Right renal pelvis (tissue), 4 donors: ENCODE data around the gene FBXW8. TPM values are rescaled to one million over a fixed set of nuclear protein-coding genes. Genes with fewer than 3 reads are reported as not detected.

Source experiments
- DNase-seq, 4 donors: peaks; one replicate each; pipeline ENCODE4 v3.0.0-alpha.2; 2013; ENCODE audit warnings: low read depth in 4 of 4, low spot score in 3 of 4, missing footprints in 1 of 4
- polyA plus RNA-seq, 4 donors: library from polyadenylated mRNA; unstranded; fragments of 120-200 nt; gene quantifications; one replicate each; pipeline ENCODE4 v1.2.1, GENCODE V29; 2013; ENCODE audit not compliant: insufficient read length in 4 of 4

The FBXW8 gene
- polyA plus RNA-seq, 4 donors, result 22.1 to 25.6 (median 23.7) TPM

GRCh38 chr12:117019866-117020265, 109.1 kb downstream of the FBXW8 start:
- DNase-seq, result no peak

DNA sequence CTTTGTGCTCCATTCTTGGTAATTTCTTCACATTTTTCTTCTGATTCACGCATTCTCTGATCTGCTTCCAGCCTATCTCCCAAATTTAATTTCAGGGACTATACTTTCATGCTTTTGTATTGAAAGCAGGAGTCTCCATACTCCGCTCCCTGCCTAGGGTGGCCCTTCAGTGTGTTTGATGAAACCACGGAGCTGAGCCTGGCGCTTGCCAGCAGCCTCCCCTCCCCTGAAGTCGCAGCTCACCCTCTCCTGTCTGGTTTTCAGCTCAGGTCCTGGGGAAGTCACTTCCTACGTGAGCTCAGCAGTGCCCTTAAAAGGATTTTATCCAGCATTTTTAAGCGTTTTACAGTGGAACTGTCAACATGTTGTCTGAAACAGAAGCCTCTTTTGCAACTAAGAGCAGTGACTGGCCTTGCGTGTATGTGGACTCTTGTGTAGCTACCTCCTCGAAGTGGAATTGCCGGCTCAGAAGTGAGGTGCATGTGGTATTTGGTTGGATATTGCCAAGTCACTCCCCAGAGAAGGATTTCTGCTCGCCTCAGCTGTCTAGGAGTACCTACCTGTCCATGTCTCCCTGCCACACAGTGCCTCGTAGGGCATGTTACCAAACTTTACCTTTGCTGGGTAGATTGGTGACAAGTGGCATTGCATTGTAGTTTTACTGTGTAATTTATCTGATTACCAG, 109.9 kb downstream of the FBXW8 start:
- DNase-seq, result no peak

- no peak for DNase-seq
These were observed 111.7 kb downstream of the FBXW8 start for GRCh38 chr12:117022465-117022864.

DNA sequence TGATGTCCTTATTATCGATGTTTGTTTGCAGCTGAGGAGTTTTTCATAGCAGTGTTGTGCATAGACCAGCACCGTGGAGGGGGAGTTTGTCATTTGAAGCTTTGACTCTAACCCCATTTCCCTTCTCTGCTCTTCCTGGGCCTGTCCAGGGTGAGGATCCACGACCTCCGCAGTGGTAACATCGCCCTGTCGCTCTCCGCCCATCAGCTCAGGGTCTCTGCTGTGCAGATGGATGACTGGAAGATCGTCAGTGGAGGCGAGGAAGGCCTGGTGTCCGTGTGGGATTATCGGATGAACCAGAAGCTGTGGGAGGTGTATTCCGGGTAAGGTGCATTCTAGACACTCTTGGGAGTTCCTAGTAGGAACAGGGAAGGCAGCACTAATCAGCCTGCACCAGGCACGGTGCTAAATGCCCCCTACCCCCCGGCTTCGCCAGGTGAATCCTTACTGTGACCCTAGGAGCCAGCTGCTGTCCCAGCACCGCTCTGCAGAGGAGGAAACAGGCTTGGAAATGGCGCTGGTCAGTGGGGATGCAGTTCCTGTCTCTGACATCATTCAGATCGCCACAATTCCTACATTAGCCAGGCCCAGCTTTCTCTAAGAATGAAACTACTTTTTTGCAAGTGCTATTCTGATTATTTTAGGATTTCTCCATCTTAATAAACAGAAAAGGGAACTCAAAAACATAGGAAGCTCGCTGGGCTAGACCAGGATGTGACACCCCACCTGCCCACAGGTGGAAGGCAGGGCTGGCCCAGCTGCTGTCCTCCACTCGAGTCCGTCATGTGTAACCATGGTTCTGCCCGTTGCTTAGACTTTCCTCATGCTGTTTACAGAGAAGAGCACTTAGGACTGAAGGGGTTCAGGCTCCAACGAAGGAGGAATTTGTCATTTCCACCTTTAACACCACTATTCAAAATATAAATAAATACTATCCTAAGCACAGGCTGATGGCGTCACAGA, 113.5 kb downstream of the FBXW8 start:
- DNase-seq, result no peak

- DNase-seq, result no peak
These were observed 114.3 kb downstream of the FBXW8 start for GRCh38 chr12:117024961-117025480.

- peak in 2 of 4 donors; percentile 52 to 56 for DNase-seq
These were observed 114.9 kb downstream of the FBXW8 start for GRCh38 chr12:117025481-117026151.

DNA sequence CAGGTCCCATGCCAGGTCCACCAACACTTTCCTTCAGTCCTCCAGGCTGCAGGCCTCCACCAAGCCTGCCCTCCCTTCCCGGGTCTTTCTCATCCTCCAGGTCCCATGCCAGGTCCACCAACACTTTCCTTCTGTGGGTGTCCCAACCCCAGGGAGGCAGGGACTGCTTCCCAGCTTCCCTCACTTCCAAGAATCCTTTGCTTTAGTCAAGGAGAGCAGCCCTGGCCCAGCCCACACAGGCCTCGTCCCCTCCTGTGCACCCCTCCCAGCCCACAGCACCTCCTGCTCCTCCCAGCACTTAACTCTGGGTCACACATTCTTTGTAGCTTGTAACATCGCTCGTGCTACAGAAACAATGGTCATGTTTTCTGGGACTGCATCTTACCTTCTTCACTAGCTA, 115.6 kb downstream of the FBXW8 start:
- no peak for DNase-seq

DNA sequence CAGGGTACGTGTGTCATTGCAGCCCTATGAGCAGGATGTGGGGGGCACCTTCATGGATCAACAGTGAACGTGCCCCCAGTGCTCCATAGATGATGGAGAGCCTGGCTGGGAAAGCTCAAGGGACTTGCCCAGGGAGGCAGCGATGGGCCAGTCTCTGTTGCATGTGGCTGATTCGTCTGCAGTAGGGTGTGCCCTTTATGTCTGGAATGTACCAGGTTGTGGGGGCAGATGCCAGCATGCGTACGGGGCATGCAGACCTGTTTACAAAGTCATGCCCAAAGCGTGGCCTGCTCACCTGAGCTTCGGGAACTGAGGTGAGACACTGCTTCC, 116.1 kb downstream of the FBXW8 start:
- DNase-seq, result no peak

DNA sequence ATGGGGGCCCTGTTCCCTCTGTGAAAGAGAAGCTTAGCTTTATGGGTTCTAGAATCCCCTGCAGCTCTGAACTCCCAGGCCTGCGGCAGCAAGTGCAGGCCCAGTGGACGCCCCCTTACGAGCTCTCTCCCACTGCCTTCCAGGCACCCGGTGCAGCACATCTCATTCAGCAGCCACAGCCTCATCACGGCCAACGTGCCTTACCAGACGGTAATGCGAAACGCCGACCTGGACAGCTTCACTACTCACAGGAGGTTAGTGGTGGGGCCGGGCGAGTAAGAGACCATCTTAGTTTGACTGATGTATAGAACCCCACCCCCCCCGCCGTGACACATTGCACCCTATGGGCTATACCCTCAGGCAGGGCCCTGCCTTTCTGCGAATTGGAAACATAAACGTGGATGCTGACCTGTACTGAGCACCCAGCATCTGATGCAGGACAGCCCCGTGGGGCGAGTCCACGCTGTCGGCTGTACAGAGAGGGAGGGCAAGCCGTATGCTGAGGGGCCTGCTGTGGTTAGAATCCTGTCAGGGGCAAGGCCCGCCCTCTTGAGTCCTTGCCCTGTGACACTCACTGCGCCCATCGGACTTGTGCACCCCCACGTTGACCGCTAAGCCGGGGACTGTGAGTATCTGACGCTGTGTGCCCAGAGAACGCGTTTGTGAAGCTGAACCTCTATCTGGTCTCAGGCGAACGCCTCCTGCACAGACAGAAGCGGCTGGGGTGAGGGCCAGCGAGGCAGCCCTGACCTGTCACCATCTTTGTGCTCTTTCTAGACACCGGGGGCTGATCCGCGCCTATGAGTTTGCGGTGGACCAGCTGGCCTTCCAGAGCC, 116.7 kb downstream of the FBXW8 start:
- DNase-seq, result no peak

- no peak for DNase-seq
These were observed 117.5 kb downstream of the FBXW8 start for GRCh38 chr12:117028254-117028653.

GRCh38 chr12:117030187-117030900, 119.6 kb downstream of the FBXW8 start:
- no peak for DNase-seq

DNA sequence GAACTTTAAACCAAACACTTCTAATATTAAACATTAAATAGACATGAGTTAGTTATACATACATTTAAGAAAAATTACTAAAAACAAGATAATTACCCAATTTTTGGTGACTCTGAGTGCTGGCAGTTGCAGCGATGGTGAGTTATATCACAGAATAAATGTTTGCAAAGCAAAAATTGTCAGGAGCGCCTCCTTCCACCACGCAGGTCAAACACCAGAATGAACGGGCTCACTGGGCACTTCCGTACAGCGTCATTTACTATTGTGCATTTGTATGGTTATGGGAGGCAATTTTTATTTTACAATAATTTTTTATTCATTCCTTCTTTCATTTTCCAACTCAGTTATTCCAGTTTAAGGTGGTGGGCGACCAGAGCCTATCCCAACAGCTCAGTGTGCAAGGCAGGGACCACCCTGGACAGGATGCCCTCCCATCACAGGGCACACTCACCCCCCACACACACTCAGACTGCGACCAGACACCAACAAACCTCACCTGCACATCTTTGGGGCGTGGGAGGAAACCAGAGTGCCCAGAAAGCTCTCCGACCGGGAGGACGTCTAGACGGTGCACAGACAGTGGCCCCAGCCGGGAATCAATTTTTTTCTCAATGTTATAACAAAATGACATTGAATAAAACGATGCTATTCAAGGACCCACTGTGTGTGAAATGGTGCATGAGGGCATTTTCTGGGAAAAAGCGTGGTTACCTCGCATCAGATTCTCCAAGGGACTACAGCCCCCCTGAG, 121.3 kb downstream of the FBXW8 start:
- no peak for DNase-seq

GRCh38 chr12:117032593-117033381, 122.0 kb downstream of the FBXW8 start:
- DNase-seq, result no peak

DNA sequence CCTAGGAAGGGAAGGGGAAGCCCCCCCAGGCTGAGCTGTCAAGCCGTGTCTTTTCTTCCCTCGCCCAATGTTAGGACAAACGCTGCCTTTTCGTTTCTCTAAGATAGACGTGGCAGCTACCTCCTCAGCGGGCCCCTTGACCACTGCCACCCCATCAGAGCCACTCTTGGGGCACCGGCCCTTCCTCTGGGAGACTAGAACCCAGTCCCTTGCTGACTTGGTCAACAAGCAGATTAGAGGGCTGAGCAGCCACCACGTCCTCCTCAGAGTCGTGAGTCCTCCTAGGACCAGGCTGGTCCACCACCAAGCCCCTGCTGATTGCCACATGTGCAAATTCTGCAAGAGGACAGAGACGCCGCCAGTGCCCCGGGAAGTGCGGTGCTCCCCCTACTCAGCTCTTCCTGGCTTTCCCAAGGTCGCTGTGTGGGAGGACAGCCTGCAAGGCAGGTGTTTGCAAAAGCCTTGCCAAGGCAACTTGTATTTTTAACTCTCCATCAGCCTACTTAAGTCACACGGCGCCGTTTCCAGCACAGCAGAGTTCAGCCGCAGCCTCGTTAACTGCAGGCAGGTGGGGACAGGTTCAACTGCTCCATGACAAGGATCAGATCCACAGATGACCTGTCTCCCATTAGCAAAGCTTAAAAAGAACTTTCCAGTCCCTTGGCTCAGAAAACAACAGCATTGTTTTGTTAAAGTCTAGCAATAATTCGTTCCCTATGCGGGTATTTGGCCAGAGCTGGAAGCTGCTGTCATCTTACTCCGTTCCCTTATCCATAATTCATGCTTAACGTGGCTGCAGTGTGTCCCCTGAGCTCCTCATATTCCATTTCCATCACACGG, 122.9 kb downstream of the FBXW8 start:
- DNase-seq, result no peak

- no peak for DNase-seq
These were observed 123.5 kb downstream of the FBXW8 start for GRCh38 chr12:117034249-117034648.

DNA sequence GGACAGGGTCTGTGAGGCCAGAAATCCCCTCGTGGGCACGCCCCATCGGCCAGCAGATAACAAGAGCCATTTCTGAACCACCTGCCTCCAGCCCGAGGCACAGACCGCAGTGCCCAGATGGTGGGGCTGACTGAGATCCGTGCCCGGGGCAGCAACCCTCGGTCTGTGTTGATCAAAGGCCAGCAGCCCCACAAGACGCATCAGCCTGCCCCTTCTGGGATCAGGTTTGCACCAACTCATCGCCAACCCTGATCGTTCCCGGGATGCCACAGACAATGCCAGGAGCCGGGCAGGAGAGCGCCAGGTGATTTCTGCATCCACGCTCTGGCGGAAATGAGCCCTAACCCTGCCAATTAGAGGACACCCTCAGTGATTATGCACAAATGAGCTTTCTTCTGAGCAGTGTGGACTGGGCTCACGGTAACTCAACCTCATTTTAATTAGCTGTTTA, 124.0 kb downstream of the FBXW8 start:
- no peak for DNase-seq

DNA sequence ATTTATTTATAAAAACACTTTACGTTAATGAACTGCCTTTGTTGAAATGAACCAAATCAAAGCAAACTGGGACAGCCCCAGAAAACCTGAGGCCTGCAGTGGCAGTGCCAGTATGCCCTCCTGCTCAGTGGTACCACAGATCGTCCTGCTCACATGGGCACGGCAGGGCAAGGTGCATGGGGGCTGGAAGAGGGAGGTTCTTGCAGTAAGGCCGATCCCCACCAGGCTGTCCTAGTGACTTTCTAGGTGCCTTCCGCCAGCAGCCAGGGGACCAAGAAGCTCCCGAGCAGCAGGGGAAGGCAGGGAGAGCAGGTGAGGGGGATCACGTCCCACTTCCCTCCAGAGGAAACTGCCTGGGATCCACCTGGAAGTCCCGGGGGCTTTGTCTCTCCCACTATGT, 124.5 kb downstream of the FBXW8 start:
- DNase-seq, result no peak
